Ascending aorta (tissue), 2 donors: ENCODE results near the gene TMEM79. TPM values are rescaled to one million over a fixed set of nuclear protein-coding genes. Genes with fewer than 3 reads are reported as not detected.

Experiments
- DNase-seq, 2 donors: peaks; one replicate each; pipeline ENCODE4 v3.0.0-alpha.2; 2019; ENCODE audit warnings: low spot score in 2 of 2
- H3K27ac ChIP-seq, 2 donors: fragments of 200-600 bp; sonication (generic); one replicate each; pipeline ENCODE4 v1.5.1; 2016 to 2017; ENCODE audit warnings: mild to moderate bottlenecking in 1 of 2
- H3K27me3 ChIP-seq: fragments of 200-600 bp; sonication (generic); one replicate; pipeline ENCODE4 v1.5.1; 2017
- H3K36me3 ChIP-seq, 2 donors: fragments of 200-600 bp; sonication (generic); one replicate each; pipeline ENCODE4 v1.5.1; 2016
- H3K4me1 ChIP-seq, 2 donors: fragments of 200-600 bp; sonication (generic); one replicate each; pipeline ENCODE4 v1.5.1; 2016 to 2017; ENCODE audit warnings: mild to moderate bottlenecking in 1 of 2
- H3K4me3 ChIP-seq, 2 donors: fragments of 200-600 bp; sonication (generic); one replicate each; pipeline ENCODE4 v1.5.1; 2016 to 2017; ENCODE audit warnings: mild to moderate bottlenecking in 1 of 2
- H3K9me3 ChIP-seq, 2 donors: fragments of 200-600 bp; sonication (generic); one replicate each; pipeline ENCODE4 v1.5.1; 2016
- CTCF ChIP-seq, 3 experiments: fragments of 200-600 bp in 2 of 3; fragments of 450-650 bp in 1 of 3; sonication (generic) in 2 of 3; IDR thresholded peaks; one replicate each; pipeline ENCODE4 v1.5.1; 2016 to 2019; ENCODE audit warnings: antibody characterized with exemption in 3 of 3, mild to moderate bottlenecking in 1 of 3, moderate library complexity in 1 of 3
- intact Hi-C: fragments of 100-400 bp; cut with DNase I; formaldehyde crosslinking; loops from one replicate; pipeline ENCODE4 v1.15.1; 2023
- total RNA-seq: library from RNA; depleted of rRNA; stranded (reverse); fragments of >200 nt; gene quantifications from one replicate; pipeline ENCODE4 v1.1.0, GENCODE V29; 2016

TMEM79 gene
- total RNA-seq, 1 donor from 2014 or later: not detected

GRCh38 chr1:156338180-156338976 is 54.3 kb downstream of the TMEM79 start, which contains the start of the genes CCT3 and TSACC:
Gene CCT3, minus strand, starts transcription at chr1:156338292. Its CDS starts 108 bp downstream, at chr1:156338184.
Gene TSACC, plus strand, starts transcription at chr1:156338526. Its CDS starts 1,232 bp downstream, at chr1:156339758.
- Histone ChIP-seq H3K9me3 (no peaks in the 10 kb centered on the region), H3K4me3 (peak within 1 kb of the TSS; percentile 79 to 83), H3K36me3 (peaks cover 14 to 23% of the 10 kb centered on the region in 2 donors), H3K27me3 (no peaks in the 10 kb centered on the region), H3K27ac (peak within 1 kb of the TSS; percentile 74 to 82), H3K4me1 (peaks cover 13% of the 10 kb centered on the region in 2 donors)
- TF ChIP-seq CTCF (IDR thresholded peaks at IDR 0.05): no peak
- DNase-seq: peak; percentile 99 to 100
- intact Hi-C loops: loop anchor here (1.0 to 5.0 kb wide), 4 partner anchors 56 to 428 kb away; partner anchors contain the start of genes ISG20L2, MEF2D, METTL25B and PRCC

Other genes starting within 250 kb of the TMEM79 start
- 28.7 TPM for gene UBQLN4, start 230.5 kb upstream of the TMEM79 start, total RNA-seq
- gene LAMTOR2, start 229.5 kb upstream of the TMEM79 start, total RNA-seq: 43.9 TPM
- not detected for gene RAB25, start 223.2 kb upstream of the TMEM79 start, total RNA-seq
- 1.3 TPM for gene MEX3A, start 201.9 kb upstream of the TMEM79 start, total RNA-seq
- gene LMNA, start 169.6 kb upstream of the TMEM79 start, total RNA-seq: 783 TPM
- 0.64 TPM for gene SEMA4A, start 130.7 kb upstream of the TMEM79 start, total RNA-seq
- gene SLC25A44, start 90.2 kb upstream of the TMEM79 start, total RNA-seq: 13.5 TPM
- 61.4 TPM for gene PMF1, start 71.3 kb upstream of the TMEM79 start, total RNA-seq
- 19.1 TPM for gene BGLAP, start 42.1 kb upstream of the TMEM79 start, total RNA-seq
- gene PAQR6, start 36.3 kb upstream of the TMEM79 start, total RNA-seq: not detected
- 76.5 TPM for gene SMG5, start 1.5 kb upstream of the TMEM79 start, total RNA-seq
- 58.0 TPM for gene GLMP, start 11.4 kb downstream of the TMEM79 start, total RNA-seq
- gene VHLL, start 15.0 kb downstream of the TMEM79 start, total RNA-seq: not detected
- 109 TPM for gene CCT3, start 54.0 kb downstream of the TMEM79 start, total RNA-seq
- gene TSACC, start 54.2 kb downstream of the TMEM79 start, total RNA-seq: not detected
- gene RHBG, start 84.9 kb downstream of the TMEM79 start, total RNA-seq: not detected
- 106 TPM for gene MEF2D, start 216.4 kb downstream of the TMEM79 start, total RNA-seq